HG02884 (cell line): Measurements from ENCODE around the gene HSD17B7.

Experiments
- ATAC-seq: cut with Tn5 transposase; IDR thresholded peaks from one replicate; pipeline ENCODE4 v1.9.1; 2021; ENCODE audit warnings: mild to moderate bottlenecking, moderate library complexity; ENCODE audit not compliant: unreplicated experiment

HSD17B7 gene

DNA sequence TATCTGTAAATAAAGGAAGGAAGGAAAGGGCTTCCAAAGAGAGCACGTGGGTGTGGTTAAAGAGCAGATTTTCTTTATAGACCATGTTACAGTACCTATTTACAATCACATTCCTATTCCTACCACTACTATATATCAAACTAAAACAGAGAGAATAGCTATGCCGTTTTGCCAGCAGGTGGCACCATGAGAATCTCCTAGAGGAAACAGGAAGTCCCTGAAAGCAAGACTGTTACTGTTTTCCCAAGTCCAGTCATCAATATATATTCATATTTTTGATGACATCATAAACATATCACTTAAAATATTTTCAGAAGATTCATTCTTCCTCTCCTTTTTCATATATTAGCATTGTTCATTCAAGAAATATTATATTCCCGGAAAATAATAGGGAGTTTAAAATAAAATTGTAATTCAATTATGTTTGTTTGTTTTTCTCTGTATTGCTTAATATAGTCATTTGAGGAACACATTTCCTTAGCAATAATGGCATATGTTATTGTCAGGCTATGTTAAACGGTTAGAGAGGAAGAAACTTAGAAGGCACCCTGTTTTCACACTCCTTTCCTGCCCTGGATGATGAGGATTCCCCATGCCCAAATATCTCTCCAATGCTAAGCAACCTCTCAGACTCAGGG lies 63.9 kb downstream of the HSD17B7 start:
- peak; percentile 94 for ATAC-seq

DNA sequence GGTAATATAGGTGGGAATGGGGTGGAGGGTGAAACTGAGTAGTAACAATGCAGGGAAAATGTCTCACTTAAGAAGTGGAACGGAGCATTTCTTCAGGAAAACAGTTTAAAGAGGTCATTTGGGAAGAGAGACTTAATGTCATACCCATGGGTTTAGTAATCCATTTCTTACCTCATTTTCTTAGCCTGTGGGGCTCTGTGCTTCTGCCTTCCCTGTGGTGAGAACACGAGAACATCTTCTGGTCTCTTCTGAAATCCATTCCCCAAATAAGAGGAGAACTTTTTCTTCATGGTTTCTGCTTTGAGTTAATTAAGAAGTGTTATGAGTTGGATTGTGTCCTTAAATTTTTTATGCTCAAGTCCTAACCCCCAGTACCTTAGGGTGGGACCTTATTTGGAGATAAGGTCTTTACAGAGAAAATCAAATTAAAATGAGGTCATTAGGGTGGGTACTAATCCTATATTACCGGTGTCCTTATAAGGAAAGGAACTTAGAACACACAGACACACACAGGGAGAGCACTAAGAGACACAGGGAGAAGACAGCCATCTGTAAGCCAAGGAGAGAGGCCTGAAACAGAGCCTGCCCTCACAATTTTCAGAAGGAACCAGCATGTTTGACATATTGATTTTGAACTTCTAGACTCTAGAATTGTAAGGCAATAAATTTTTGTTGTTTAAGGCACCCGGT lies 65.1 kb downstream of the HSD17B7 start:
- ATAC-seq, result no peak

DNA sequence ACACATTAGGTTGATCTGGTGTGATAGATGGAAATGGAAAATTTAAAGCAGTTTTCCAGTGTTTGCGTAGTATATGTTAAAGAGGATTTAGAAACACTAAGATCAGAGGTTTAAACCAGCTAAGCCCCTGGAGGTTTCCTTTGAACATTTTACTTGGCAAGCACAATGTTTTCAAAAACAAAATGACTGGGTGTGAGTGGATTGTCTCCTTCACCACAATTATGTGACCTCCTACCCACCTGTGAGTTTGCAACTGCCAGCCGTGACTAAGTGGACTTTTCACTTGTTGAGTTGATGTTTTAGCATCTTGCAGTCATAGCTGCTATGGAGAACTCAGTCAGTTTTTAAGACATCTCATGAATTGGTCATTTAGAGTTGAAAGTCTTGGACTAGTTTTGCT lies 65.8 kb downstream of the HSD17B7 start:
- no peak for ATAC-seq

DNA sequence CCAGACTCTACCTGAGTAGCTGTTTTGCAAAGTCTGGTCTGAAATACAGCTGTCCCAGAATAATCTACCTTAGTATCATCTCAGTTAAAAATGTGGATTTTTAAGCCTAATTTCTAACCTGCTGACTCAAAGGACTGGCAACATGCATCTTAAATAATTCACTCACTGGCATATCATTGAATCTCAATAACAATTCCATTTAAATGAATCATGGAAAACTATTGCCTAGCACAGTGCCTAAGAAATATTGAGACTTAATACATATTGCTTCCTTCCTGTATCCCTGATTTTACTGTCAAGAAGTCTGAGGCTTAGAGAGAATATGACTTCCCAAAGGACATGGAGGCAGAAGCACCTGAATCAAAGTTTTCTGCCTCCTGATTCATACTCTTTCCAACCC lies 67.3 kb downstream of the HSD17B7 start:
- ATAC-seq, result no peak

DNA sequence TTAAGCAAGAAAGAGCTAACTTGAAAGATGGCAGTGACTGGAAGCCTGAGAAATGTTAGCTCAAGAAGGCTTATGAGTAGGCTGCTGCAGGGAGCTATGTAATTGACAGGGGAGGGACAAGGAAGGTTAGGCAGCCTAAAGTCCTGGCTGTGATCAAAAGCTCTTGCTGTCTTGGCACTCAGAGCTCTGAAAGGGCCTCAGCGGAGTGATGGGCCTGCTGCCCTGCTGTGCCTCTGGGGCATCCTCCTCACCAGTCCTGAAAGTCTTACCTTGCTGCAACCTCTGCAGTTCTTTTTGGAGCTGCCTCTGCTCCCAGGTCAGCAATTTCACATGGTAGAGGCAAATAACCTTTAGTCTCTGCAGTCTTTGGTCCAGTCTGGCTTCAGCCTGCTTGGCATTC lies 68.7 kb downstream of the HSD17B7 start:
- no peak for ATAC-seq

DNA sequence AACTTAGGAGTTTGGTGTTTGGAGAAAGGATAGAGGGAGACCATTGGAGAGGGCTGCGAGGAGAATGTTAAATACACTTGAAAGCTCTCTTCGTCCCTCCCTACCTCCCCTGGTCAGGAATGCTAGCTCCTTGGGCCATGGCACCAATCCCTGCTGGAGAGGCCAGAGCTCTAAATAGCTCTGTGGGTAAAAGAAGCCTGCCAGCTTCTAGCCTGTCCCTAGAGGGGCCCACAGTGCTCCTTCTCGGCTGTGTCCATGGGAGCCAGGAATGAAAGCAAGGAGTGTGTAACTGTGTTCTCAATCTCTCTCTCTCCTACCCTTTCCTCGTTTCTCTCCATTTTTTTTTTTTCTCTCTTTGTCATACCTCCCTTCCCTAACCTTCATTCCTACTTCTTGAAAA lies 70.6 kb downstream of the HSD17B7 start, which contains the start of gene CCDC190:
Gene CCDC190, minus strand, starts transcription at position 75 of the 400 bp plus-strand sequence. CDS start 1,529 bp downstream, outside the sequence.
- ATAC-seq, result no peak

DNA sequence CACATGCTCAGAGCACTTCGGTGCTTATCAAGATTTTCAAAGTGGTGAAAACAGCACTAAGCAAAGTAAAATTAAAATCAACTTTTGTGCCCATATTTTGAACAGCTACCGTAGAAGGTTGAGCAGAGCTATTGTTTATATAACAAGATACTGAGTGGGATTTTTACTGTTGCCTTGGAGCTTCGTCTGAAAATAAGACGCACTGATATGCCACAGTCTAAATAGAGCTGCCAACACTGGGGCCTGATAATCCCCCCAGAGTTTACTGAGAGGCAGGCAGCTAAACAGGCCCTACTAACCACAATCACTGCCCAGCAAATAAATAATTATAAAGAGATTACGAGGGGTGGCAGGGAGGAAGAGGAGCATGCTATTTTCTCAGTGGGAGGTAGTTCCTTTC lies 71.1 kb downstream of the HSD17B7 start:
- no peak for ATAC-seq
